Measurements from ENCODE around the gene AQP12B. TPM values are rescaled to one million over a fixed set of nuclear protein-coding genes. Genes with fewer than 3 reads are reported as not detected.

Gene AQP12B
- total and polyA plus RNA-seq, 9 of the 15 experiments (the other 6 are each of a cell fraction or from before 2014, with no cell fraction given) = not detected

DNA sequence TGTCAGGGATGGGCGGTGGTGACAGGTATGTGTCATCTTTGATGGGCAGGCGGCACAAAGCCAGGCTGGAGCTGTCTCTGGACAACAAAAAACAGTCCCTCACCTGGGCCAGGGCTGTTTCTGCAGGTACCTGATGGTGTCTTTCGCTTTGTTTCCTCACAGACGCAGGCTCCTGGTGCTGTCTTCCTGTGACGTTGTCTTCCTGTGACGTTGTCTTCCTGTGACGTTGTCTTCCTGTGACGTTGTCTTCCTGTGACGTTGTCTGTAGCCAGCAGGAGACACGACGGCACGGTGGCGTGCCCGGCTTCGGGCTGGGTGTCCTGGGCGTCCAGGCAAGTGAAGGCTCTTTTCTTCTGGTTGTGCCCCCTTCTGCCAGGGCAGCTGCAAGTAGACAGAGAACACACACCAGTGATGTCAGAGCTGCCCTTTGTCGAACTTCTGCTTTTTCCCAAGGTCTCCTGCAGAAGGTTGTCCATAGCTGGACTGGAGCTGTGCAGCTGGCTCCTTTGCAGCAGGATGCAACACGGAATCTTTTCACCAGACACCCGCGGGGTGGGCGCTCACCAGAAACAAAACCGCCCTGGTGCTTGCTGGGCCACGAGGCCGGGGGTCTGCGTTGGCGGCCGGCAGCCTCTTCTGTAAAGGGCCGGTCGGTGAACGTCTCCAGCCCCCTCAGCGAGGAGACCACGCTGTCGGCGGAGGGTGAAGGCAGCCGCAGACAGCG, 36.3 kb downstream of the AQP12B start (continued):
- no peak for TF ChIP-seq ATF1 (CRISPR knock-in tag; IDR thresholded peaks at IDR 0.05)
- peak; percentile 94 for TF ChIP-seq ATF1 (tag; IDR thresholded peaks at IDR 0.05)
- TF ChIP-seq KDM1A (IDR thresholded peaks at IDR 0.05) = no peak
- no peak for TF ChIP-seq RBBP5 (IDR thresholded peaks at IDR 0.05; ENCODE audit: borderline replicate concordance, insufficient read depth, low read length, poor library complexity, severe bottlenecking)
- no peak for TF ChIP-seq GTF2E2 (tag; IDR thresholded peaks at IDR 0.05)
- no peak for TF ChIP-seq PTTG1 (tag; IDR thresholded peaks at IDR 0.05; ENCODE audit: low read depth)
- TF ChIP-seq ZNF23 (CRISPR knock-in tag; IDR thresholded peaks at IDR 0.05) = no peak
- TF ChIP-seq TARDBP (IDR thresholded peaks at IDR 0.05) = 0 out of 2 replicates have a peak, but pooled peaks have one; percentile 59

DNA sequence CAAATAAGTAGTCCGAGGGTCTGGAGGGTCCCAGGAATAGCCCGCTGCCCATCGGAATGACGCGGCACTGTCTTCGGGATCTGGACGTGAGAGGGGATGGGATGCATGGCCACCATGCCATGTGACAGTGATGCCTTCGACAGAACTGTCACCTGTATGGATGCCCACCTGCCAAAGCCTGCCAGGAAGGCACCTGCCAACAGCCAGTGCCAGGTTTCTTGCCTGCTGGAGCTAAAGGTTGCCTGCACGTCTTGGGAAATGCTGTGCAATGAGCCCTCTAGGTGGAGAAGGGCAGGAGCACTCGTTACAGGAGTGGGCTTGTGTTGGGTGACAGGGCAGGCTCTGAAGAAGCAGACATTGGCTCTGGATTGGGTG, 36.9 kb downstream of the AQP12B start:
- no peak for TF ChIP-seq ZNF282 (CRISPR knock-in tag; IDR thresholded peaks at IDR 0.05)
- TF ChIP-seq LARP7 (IDR thresholded peaks at IDR 0.05) = no peak
- TF ChIP-seq SIRT6 (IDR thresholded peaks at IDR 0.05; ENCODE audit: low read depth, low read length) = no peak
- no peak for TF ChIP-seq CBX2 (IDR thresholded peaks at IDR 0.05; ENCODE audit: insufficient read depth, low read length, poor library complexity, severe bottlenecking)
- TF ChIP-seq TBL1XR1 (IDR thresholded peaks at IDR 0.05; ENCODE audit: low read length in 2 of 2) = no peak
- no peak for TF ChIP-seq SP1 (CRISPR knock-in tag; IDR thresholded peaks at IDR 0.05)
- TF ChIP-seq CHD2 (IDR thresholded peaks at IDR 0.05; ENCODE audit: low read depth, low read length) = no peak
- TF ChIP-seq ESRRB (CRISPR knock-in tag; IDR thresholded peaks at IDR 0.05; ENCODE audit: borderline replicate concordance) = no peak

More for the DNA sequence above, 36.9 kb downstream of the AQP12B start:
- DNase-seq (ENCODE audit: extremely low read depth in 1 of 4, low spot score in 3 of 4) (peak in 1 of 4 experiments; percentile 2), FAIRE-seq (no peak), ATAC-seq (no peak)
- Histone ChIP-seq H3K79me2 (ENCODE audit: control insufficient read depth, insufficient read depth, low read length) (no peaks in the 10 kb centered on the region), H3K36me3 (ENCODE audit: control insufficient read depth, insufficient read depth, low read length) (no peaks in the 10 kb centered on the region), H3K4me2 (ENCODE audit: insufficient read depth, low read length) (no peak overlapping the region), H3K27me3 (ENCODE audit: control insufficient read depth in 2 of 2, insufficient read depth in 2 of 2, low read length in 2 of 2) (peaks cover 12 to 62% of the 10 kb centered on the region in 2 experiments; a peak in 4 of 5 replicates), H3K9me3 (replicated peaks; ENCODE audit: control insufficient read depth, insufficient read depth, low read depth, low read length) (no peaks in the 10 kb centered on the region), H3K4me1 (replicated peaks in 1 of 2; ENCODE audit: control insufficient read depth in 2 of 2, insufficient read depth in 2 of 2, low read length in 2 of 2) (peaks cover 0 to 7% of the 10 kb centered on the region in 2 experiments; a peak in 1 of 5 replicates), H3K9me1 (ENCODE audit: control insufficient read depth, insufficient read depth, low read length) (no peaks in the 10 kb centered on the region), H4K20me1 (replicated peaks; ENCODE audit: control insufficient read depth, insufficient read depth, low read length) (no peaks in the 10 kb centered on the region), H3K9ac (ENCODE audit: insufficient read depth in 1 of 2, low read depth in 2 of 2, low read length in 2 of 2) (no peak overlapping the region), H3K4me3 (no peak overlapping the region), H3K27ac (ENCODE audit: extremely low read depth, low read depth, low read length) (no peak overlapping the region), H2AFZ (ENCODE audit: low read depth, low read length) (no peak overlapping the region)
- no TSS peak for BruUV-seq (replicated peaks)
- WGBS (ENCODE audit: insufficient coverage, low coverage, missing lambda C conversion rate) = 38% methylated on average over 9 of the region's 10 CpGs
- POLR2A ChIA-PET = no interaction called here
- in situ Hi-C loops (cut with MboI) = no loop called here
- CTCF ChIA-PET (ENCODE audit: low intra/inter-chr PET ratio) = no interaction called here
- intact Hi-C loops (cut with micrococcal nuclease) = no loop called here
